ENCODE results near the gene KCNK10. TPM values are rescaled to one million over a fixed set of nuclear protein-coding genes. Genes with fewer than 3 reads are reported as not detected.
A peak's percentile ranks its signal among the peaks of the same experiment; 100 is the strongest.

The KCNK10 gene
- total RNA-seq, 4 donors from 2014 or later: 0.17 TPM; not detected in 3

DNA sequence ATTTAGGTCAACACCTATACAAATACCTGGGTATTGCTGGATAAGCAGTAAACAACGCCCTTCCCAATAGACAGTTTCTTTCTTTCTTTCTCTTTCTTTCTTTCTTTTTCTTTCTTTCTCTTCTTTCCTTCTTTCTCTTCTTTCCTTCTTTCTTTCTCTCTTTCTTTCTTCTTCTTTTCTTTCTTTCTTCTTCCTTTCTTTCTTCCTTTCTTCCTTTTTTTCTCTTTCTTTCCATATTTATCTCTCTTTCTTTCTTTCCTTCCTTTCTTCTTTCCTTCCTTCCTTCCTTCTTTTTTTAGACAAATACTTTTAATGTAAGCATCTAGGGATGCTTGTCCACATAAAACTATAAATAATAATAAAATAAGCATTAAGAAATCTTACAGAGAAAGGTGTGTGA, 123.2 kb downstream of the KCNK10 start:
- Histone ChIP-seq H3K9me3 (no peaks in the 10 kb centered on the region), H3K36me3 (no peaks in the 10 kb centered on the region), H3K4me1 (no peaks in the 10 kb centered on the region), H3K4me3 (no peak overlapping the region), H3K27ac (replicated peaks in 1 of 4) (no peak overlapping the region), H3K27me3 (peaks cover 0 to 30% (median 0%) of the 10 kb centered on the region in 4 donors)
- intact Hi-C loops (cut with DNase I): no loop called here
- DNase-seq (ENCODE audit: extremely low spot score): no peak
- TF ChIP-seq, protein P1, sequence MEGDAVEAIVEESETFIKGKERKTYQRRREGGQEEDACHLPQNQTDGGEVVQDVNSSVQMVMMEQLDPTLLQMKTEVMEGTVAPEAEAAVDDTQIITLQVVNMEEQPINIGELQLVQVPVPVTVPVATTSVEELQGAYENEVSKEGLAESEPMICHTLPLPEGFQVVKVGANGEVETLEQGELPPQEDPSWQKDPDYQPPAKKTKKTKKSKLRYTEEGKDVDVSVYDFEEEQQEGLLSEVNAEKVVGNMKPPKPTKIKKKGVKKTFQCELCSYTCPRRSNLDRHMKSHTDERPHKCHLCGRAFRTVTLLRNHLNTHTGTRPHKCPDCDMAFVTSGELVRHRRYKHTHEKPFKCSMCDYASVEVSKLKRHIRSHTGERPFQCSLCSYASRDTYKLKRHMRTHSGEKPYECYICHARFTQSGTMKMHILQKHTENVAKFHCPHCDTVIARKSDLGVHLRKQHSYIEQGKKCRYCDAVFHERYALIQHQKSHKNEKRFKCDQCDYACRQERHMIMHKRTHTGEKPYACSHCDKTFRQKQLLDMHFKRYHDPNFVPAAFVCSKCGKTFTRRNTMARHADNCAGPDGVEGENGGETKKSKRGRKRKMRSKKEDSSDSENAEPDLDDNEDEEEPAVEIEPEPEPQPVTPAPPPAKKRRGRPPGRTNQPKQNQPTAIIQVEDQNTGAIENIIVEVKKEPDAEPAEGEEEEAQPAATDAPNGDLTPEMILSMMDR (IDR thresholded peaks at IDR 0.05): no peak
- no peak for TF ChIP-seq POLR2AphosphoS5 (IDR thresholded peaks at IDR 0.05)
- TF ChIP-seq POLR2A (IDR thresholded peaks at IDR 0.05; ENCODE audit: low read depth): no peak
- TF ChIP-seq EP300 (IDR thresholded peaks at IDR 0.05): no peak
- 85% methylated on average over 1 of the region's 1 CpG for WGBS

DNA sequence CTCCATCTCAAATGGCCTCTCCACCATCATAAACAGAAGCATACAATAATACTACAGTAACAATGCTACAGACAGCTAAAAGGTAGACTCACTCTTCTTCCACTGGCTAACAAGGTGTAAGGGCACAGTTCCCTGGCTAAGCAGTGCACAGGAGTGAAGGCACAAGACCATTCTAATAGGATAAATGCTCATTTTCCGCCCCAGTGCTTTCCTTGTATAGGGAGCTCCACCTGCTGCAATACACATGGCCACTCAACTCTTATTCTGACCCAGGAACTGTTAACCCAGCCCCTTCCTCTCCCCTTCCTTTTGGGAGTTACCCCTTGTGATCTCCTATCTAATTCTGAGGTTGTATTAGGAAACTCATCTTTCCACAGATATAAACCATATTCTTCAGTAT, 124.6 kb downstream of the KCNK10 start:
- H3K4me3 ChIP-seq: no peak overlapping the region
- no peak for DNase-seq (ENCODE audit: extremely low spot score)
- no peaks in the 10 kb centered on the region for H3K4me1 ChIP-seq
- H3K36me3 ChIP-seq: no peaks in the 10 kb centered on the region
- WGBS: 82% methylated on average over 1 of the region's 1 CpG
- H3K9me3 ChIP-seq: no peaks in the 10 kb centered on the region
- intact Hi-C loops (cut with DNase I): no loop called here
- peaks cover 0 to 42% (median 0%) of the 10 kb centered on the region in 4 donors for H3K27me3 ChIP-seq
- H3K27ac ChIP-seq (replicated peaks in 1 of 4): no peak overlapping the region
- TF ChIP-seq, protein P1 (IDR thresholded peaks at IDR 0.05): no peak
- TF ChIP-seq POLR2AphosphoS5 (IDR thresholded peaks at IDR 0.05): no peak
- TF ChIP-seq POLR2A (IDR thresholded peaks at IDR 0.05; ENCODE audit: low read depth): no peak
- TF ChIP-seq EP300 (IDR thresholded peaks at IDR 0.05): no peak

DNA sequence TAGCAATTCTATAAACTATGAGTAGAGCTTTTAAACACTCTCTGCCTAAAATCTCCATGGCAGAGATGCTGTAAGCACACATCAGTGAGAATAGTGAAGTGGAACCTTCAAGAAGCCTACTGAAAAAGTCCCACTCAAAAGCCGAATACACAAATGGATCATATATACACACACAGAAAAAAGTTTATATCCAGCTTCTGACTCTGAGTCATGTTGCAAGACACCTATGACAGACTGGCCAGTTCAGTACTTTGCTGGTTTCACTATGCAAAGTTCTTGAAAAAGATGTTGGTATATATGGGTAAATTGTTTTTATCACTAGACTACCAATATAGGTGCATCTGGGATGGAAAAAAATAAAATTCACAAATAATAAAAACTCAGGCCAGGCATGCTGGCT, 126.1 kb downstream of the KCNK10 start:
- intact Hi-C loops (cut with DNase I): no loop called here
- no peak for DNase-seq (ENCODE audit: extremely low spot score)
- Histone ChIP-seq H3K27ac (replicated peaks in 1 of 4) (no peak overlapping the region), H3K9me3 (no peaks in the 10 kb centered on the region), H3K27me3 (peaks cover 0 to 44% (median 2%) of the 10 kb centered on the region in 4 donors), H3K36me3 (no peaks in the 10 kb centered on the region), H3K4me3 (no peak overlapping the region), H3K4me1 (no peaks in the 10 kb centered on the region)
- 84% methylated on average over 1 of the region's 1 CpG for WGBS
- TF ChIP-seq POLR2AphosphoS5 (IDR thresholded peaks at IDR 0.05) (no peak), POLR2A (IDR thresholded peaks at IDR 0.05; ENCODE audit: low read depth) (no peak), EP300 (IDR thresholded peaks at IDR 0.05) (no peak)
- TF ChIP-seq, protein P1 (IDR thresholded peaks at IDR 0.05): no peak

DNA sequence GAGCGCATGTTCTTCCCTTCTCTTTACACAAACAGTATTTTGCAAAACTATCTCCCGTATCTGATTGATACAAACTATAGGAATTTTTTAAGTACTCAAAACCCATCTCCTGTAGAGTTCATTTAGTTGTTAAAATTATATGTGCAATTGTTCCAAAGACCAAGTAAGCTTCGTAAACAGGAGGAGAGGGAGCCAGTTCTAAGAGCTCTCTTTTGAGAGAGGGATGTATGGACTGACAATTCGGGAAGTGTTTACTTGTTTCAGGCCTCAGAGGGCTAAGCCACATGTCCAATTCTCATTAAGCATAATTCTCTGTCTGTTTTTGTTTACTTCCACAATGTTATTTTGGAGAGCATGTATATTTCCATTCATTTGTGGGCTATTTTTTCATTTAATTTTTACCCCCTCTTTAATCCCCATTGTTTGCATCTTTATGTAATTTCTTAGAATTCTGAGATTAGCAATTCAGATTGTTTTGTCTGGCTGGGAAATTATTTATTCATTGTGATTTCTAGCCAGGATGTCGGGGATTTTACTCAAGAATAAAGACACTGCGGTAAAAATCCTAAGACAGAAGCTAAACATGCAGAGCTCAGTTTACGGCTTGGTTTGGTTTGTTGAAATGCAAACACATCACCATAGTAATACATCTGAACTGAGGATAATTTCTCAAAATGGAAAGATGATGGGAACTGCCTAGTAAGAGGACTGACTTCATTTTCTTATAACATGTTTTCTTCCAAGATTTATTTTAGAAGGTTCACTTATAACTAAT, 126.8 kb downstream of the KCNK10 start:
- Histone ChIP-seq H3K27ac (replicated peaks in 1 of 4) (no peak overlapping the region), H3K36me3 (no peaks in the 10 kb centered on the region), H3K9me3 (no peaks in the 10 kb centered on the region), H3K27me3 (peaks cover 0 to 49% (median 2%) of the 10 kb centered on the region in 4 donors), H3K4me3 (no peak overlapping the region), H3K4me1 (no peaks in the 10 kb centered on the region)
- 73% methylated on average over 7 of the region's 7 CpGs for WGBS
- no peak for DNase-seq (ENCODE audit: extremely low spot score)
- no peak for TF ChIP-seq EP300 (IDR thresholded peaks at IDR 0.05)
- intact Hi-C loops (cut with DNase I): no loop called here

DNA sequence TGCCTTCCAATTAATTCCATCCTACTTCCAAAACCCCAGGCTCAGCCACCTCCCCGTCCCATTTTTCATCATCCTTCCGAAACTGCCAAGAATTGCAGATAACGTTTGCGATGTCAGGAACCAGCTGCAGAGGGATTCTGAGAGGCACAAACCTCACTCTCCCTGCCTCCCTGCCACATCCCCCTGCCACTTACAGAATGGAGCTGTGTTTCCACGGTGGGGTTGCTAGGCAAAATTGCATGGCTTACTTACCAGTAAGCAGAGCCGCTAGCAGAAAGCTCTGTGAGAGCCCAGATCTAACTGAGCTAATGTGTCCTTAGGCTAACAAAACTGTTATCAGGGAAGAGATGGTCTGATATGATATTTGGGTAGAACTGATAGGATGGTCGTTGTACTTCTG, 127.4 kb downstream of the KCNK10 start:
- intact Hi-C loops (cut with DNase I): no loop called here
- Histone ChIP-seq H3K9me3 (no peaks in the 10 kb centered on the region), H3K27me3 (peaks cover 0 to 49% (median 2%) of the 10 kb centered on the region in 4 donors), H3K36me3 (no peaks in the 10 kb centered on the region), H3K4me3 (no peak overlapping the region), H3K27ac (replicated peaks in 1 of 4) (no peak overlapping the region), H3K4me1 (no peaks in the 10 kb centered on the region)
- peak; percentile 82 for DNase-seq (ENCODE audit: extremely low spot score)
- TF ChIP-seq EP300 (IDR thresholded peaks at IDR 0.05) (no peak), POLR2AphosphoS5 (IDR thresholded peaks at IDR 0.05) (no peak), POLR2A (IDR thresholded peaks at IDR 0.05; ENCODE audit: low read depth) (no peak)
- TF ChIP-seq, protein P1 (IDR thresholded peaks at IDR 0.05): no peak
- WGBS: 30% methylated on average over 7 of the region's 7 CpGs
